ENCODE results near the gene SYCP2L. TPM values are rescaled to one million over a fixed set of nuclear protein-coding genes. Genes with fewer than 3 reads are reported as not detected.

Gene SYCP2L
- total RNA-seq, 1 experiment from 2014 or later: 4.9 TPM

DNA sequence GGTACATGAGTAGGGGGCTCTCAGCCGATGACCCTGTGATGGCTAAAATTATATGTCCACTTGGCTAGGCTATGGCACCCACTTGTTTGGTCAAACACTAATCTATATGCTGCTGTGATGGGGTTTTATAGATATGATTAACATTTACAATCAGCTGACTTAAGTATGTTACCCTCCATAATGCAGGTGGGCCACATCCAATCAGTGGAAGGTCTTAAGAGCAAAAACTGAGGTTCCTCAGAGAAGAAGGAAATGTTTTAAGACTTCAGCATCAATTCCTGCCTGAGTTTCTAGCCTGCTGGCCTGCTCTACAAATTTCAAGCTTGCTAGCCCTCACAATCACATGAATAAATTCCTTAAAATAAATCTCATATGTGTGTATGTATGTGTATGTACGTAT is 29.6 kb upstream of the SYCP2L start:
- DNase-seq (ENCODE audit: low read depth, low spot score): no peak
- ChIA-PET RAD21 (ENCODE audit: low non-redundant PET in 1 of 2, low total read pairs in 2 of 2, uncharacterized antibody in 2 of 2, unreplicated experiment in 2 of 2) (no interaction called here), CTCF (interaction anchor here (0.9 kb wide), 1 partner anchor 379 kb away, joined by 3 read pairs; no protein-coding TSS in a partner anchor), POLR2A (no interaction called here)
- H3K4me3 ChIP-seq (replicated peaks in 1 of 2; ENCODE audit: low read depth in 1 of 2, low read length in 2 of 2): no peak overlapping the region
- BruUV-seq (replicated peaks): no TSS peak
- H4K20me1 ChIP-seq (ENCODE audit: insufficient read depth): no peaks in the 10 kb centered on the region
- no peak for TF ChIP-seq EGR1 (IDR thresholded peaks at IDR 0.05; ENCODE audit: low read depth)
- TF ChIP-seq, protein P1, sequence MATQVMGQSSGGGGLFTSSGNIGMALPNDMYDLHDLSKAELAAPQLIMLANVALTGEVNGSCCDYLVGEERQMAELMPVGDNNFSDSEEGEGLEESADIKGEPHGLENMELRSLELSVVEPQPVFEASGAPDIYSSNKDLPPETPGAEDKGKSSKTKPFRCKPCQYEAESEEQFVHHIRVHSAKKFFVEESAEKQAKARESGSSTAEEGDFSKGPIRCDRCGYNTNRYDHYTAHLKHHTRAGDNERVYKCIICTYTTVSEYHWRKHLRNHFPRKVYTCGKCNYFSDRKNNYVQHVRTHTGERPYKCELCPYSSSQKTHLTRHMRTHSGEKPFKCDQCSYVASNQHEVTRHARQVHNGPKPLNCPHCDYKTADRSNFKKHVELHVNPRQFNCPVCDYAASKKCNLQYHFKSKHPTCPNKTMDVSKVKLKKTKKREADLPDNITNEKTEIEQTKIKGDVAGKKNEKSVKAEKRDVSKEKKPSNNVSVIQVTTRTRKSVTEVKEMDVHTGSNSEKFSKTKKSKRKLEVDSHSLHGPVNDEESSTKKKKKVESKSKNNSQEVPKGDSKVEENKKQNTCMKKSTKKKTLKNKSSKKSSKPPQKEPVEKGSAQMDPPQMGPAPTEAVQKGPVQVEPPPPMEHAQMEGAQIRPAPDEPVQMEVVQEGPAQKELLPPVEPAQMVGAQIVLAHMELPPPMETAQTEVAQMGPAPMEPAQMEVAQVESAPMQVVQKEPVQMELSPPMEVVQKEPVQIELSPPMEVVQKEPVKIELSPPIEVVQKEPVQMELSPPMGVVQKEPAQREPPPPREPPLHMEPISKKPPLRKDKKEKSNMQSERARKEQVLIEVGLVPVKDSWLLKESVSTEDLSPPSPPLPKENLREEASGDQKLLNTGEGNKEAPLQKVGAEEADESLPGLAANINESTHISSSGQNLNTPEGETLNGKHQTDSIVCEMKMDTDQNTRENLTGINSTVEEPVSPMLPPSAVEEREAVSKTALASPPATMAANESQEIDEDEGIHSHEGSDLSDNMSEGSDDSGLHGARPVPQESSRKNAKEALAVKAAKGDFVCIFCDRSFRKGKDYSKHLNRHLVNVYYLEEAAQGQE (IDR thresholded peaks at IDR 0.05; ENCODE audit: low read depth): no peak
- no peak overlapping the region for H2AFZ ChIP-seq (ENCODE audit: low read depth, low read length, poor library complexity, severe bottlenecking)
- no peaks in the 10 kb centered on the region for H3K27me3 ChIP-seq (ENCODE audit: insufficient read depth, low read length)
- H3K9me2 ChIP-seq (ENCODE audit: insufficient read depth): no peaks in the 10 kb centered on the region
- no peaks in the 10 kb centered on the region for H3K9me3 ChIP-seq (ENCODE audit: control insufficient read depth in 1 of 2, insufficient read depth in 1 of 2, low read depth in 1 of 2, low read length in 2 of 2)
- ATAC-seq: no peak
- no peak overlapping the region for H3K9ac ChIP-seq (ENCODE audit: low read length)
- no peak overlapping the region for H3K27ac ChIP-seq (ENCODE audit: low read depth, low read length)
- H3K79me2 ChIP-seq (ENCODE audit: insufficient read depth, low read length): no peaks in the 10 kb centered on the region
- intact Hi-C loops (cut with micrococcal nuclease): no loop called here
- H3K4me2 ChIP-seq (ENCODE audit: low read length): no peak overlapping the region
- H3K4me1 ChIP-seq (ENCODE audit: control insufficient read depth in 1 of 2, insufficient read depth in 2 of 2, low read length in 2 of 2): no peaks in the 10 kb centered on the region
- H3K36me3 ChIP-seq (ENCODE audit: control insufficient read depth in 1 of 2, insufficient read depth in 2 of 2, low read length in 2 of 2): no peaks in the 10 kb centered on the region

DNA sequence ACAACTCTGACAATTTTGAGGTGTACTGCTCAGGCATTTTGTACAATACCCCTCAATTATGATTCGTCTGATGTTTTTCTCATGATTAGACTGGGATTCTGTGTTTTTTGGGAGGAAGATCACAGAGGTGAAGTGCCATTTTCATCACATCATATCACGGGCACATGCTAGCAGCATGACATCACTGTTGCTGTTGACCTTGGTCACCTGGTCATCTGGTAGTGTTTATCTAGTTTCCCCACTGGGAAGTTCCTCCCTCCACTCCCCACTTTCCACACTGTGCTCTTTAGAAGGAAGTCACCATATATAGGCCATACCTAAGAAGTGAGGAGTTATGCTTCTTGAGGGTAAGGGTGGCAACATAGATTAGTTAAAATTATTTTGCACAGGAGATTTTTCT is 25.8 kb upstream of the SYCP2L start:
- Histone ChIP-seq H3K9me2 (ENCODE audit: insufficient read depth) (no peaks in the 10 kb centered on the region), H3K27me3 (ENCODE audit: insufficient read depth, low read length) (no peaks in the 10 kb centered on the region), H3K9ac (ENCODE audit: low read length) (no peak overlapping the region), H3K27ac (ENCODE audit: low read depth, low read length) (no peak overlapping the region), H3K4me3 (replicated peaks in 1 of 2; ENCODE audit: low read depth in 1 of 2, low read length in 2 of 2) (no peak overlapping the region), H3K4me1 (ENCODE audit: control insufficient read depth in 1 of 2, insufficient read depth in 2 of 2, low read length in 2 of 2) (no peaks in the 10 kb centered on the region), H4K20me1 (ENCODE audit: insufficient read depth) (no peaks in the 10 kb centered on the region), H3K9me3 (ENCODE audit: control insufficient read depth in 1 of 2, insufficient read depth in 1 of 2, low read depth in 1 of 2, low read length in 2 of 2) (no peaks in the 10 kb centered on the region), H3K36me3 (ENCODE audit: control insufficient read depth in 1 of 2, insufficient read depth in 2 of 2, low read length in 2 of 2) (no peaks in the 10 kb centered on the region), H3K79me2 (ENCODE audit: insufficient read depth, low read length) (no peaks in the 10 kb centered on the region), H2AFZ (ENCODE audit: low read depth, low read length, poor library complexity, severe bottlenecking) (no peak overlapping the region), H3K4me2 (ENCODE audit: low read length) (no peak overlapping the region)
- ChIA-PET CTCF (no interaction called here), RAD21 (ENCODE audit: low non-redundant PET in 1 of 2, low total read pairs in 2 of 2, uncharacterized antibody in 2 of 2, unreplicated experiment in 2 of 2) (no interaction called here), POLR2A (no interaction called here)
- DNase-seq (ENCODE audit: low read depth, low spot score) (no peak), ATAC-seq (no peak)
- BruUV-seq (replicated peaks): no TSS peak
- TF ChIP-seq ELF1 (IDR thresholded peaks at IDR 0.05; ENCODE audit: borderline replicate concordance, low read depth) (no peak), POLR2AphosphoS5 (IDR thresholded peaks at IDR 0.05; ENCODE audit: low read depth, low read length) (no peak), SRF (IDR thresholded peaks at IDR 0.05; ENCODE audit: low read depth) (no peak)
- intact Hi-C loops (cut with micrococcal nuclease): no loop called here
